Neural cell (in vitro differentiated cells): Measurements from ENCODE around the gene TSR3. TPM values are rescaled to one million over a fixed set of nuclear protein-coding genes. Genes with fewer than 3 reads are reported as not detected.

Source experiments
- H2AFZ ChIP-seq: fragments of 200-600, 300-800 bp; sonication (generic), shearing (Covaris generic); 2 replicates; pipeline ENCODE4 v1.6.0; 2014; ENCODE audit warnings: low read depth, mild to moderate bottlenecking, antibody characterized with exemption, low read length, moderate library complexity
- H3F3A ChIP-seq: fragments of 200-600 bp; shearing (Covaris generic); 2 replicates; pipeline ENCODE4 v1.6.1; 2016; ENCODE audit warnings: mild to moderate bottlenecking, moderate library complexity, mixed read lengths, antibody characterized with exemption, low read length; ENCODE audit not compliant: insufficient read depth, poor library complexity, severe bottlenecking
- H3K27ac ChIP-seq: fragments of 200-600, 300-800 bp; sonication (generic), shearing (Covaris generic); 2 replicates; pipeline ENCODE4 v1.5.1; 2014; ENCODE audit warnings: mild to moderate bottlenecking, low read length, moderate library complexity
- H3K27me3 ChIP-seq: fragments of 300-800, 200-600 bp; sonication (generic), shearing (Covaris generic); 2 replicates; pipeline ENCODE4 v1.6.0; 2014; ENCODE audit warnings: mild to moderate bottlenecking, low read depth, low read length, moderate library complexity; ENCODE audit not compliant: insufficient read depth
- H3K36me3 ChIP-seq: fragments of 300-800, 200-600 bp; sonication (generic), shearing (Covaris generic); 2 replicates; pipeline ENCODE4 v1.5.1; 2014; ENCODE audit warnings: mild to moderate bottlenecking, antibody characterized with exemption, low read length, moderate library complexity; ENCODE audit not compliant: insufficient read depth
- H3K4me2 ChIP-seq: fragments of 300-800, 200-600 bp; sonication (generic), shearing (Covaris generic); 2 replicates; pipeline ENCODE4 v1.6.0; 2014; ENCODE audit warnings: mild to moderate bottlenecking, low read length
- H3K4me3 ChIP-seq: fragments of 300-800, 200-600 bp; sonication (generic), shearing (Covaris generic); 2 replicates; pipeline ENCODE4 v1.5.1; 2014; ENCODE audit warnings: mild to moderate bottlenecking, low read length, moderate library complexity
- H3K79me2 ChIP-seq: fragments of 200-600 bp; shearing (Covaris generic); replicated peaks from 2 replicates; pipeline ENCODE4 v1.6.0; 2014; ENCODE audit warnings: mild to moderate bottlenecking, low read length, moderate library complexity; ENCODE audit not compliant: insufficient read depth
- H3K9ac ChIP-seq: fragments of 300-800, 200-600 bp; sonication (generic), shearing (Covaris generic); 2 replicates; pipeline ENCODE4 v1.6.1; 2016; ENCODE audit warnings: mild to moderate bottlenecking, low read length, mixed read lengths
- H3K9me2 ChIP-seq: fragments of 200-600 bp; shearing (Covaris generic); 2 replicates; pipeline ENCODE4 v1.6.1; 2016; ENCODE audit warnings: mild to moderate bottlenecking, low read length, mixed read lengths; ENCODE audit not compliant: insufficient read depth
- H3K9me3 ChIP-seq: fragments of 200-600, 300-800 bp; sonication (generic), shearing (Covaris generic); 2 replicates; pipeline ENCODE4 v1.6.1; 2016; ENCODE audit warnings: mild to moderate bottlenecking, mixed run types, low read length, moderate library complexity, mixed read lengths
- H4K20me1 ChIP-seq: fragments of 200-600 bp; shearing (Covaris generic); 2 replicates; pipeline ENCODE4 v1.6.1; 2016; ENCODE audit warnings: mild to moderate bottlenecking, mixed run types; ENCODE audit not compliant: insufficient read depth
- CTCF ChIP-seq: fragments of 450-650 bp; IDR thresholded peaks from 2 replicates; pipeline ENCODE4 v1.5.1; 2014; ENCODE audit warnings: antibody characterized with exemption, mild to moderate bottlenecking, moderate library complexity; ENCODE audit not compliant: poor library complexity, severe bottlenecking
- EP300 ChIP-seq: fragments of 450-650 bp; conservative IDR thresholded peaks from 2 replicates; pipeline ENCODE4 v1.6.1; 2014; ENCODE audit warnings: antibody characterized with exemption, mild to moderate bottlenecking, moderate library complexity; ENCODE audit not compliant: poor library complexity, severe bottlenecking
- EZH2 ChIP-seq: fragments of 200-600, 300-800 bp; shearing (Covaris generic), sonication (generic); IDR thresholded peaks from 2 replicates; pipeline ENCODE4 v1.6.1; 2014; ENCODE audit warnings: antibody characterized with exemption, low read length, borderline replicate concordance, mild to moderate bottlenecking; ENCODE audit not compliant: insufficient read depth, poor library complexity, severe bottlenecking
- MXI1 ChIP-seq: fragments of 450-650 bp; conservative IDR thresholded peaks from 2 replicates; pipeline ENCODE4 v1.6.1; 2014; ENCODE audit warnings: antibody characterized with exemption, mild to moderate bottlenecking; ENCODE audit not compliant: poor library complexity, severe bottlenecking
- POLR2AphosphoS5 ChIP-seq: IDR thresholded peaks from 2 replicates; pipeline ENCODE4 v1.6.1; 2012
- RAD21 ChIP-seq: fragments of 450-650 bp; conservative IDR thresholded peaks from 2 replicates; pipeline ENCODE4 v1.6.1; 2014; ENCODE audit warnings: antibody characterized with exemption, mild to moderate bottlenecking, moderate library complexity
- REST ChIP-seq: IDR thresholded peaks from 2 replicates; pipeline ENCODE4 v1.6.1; 2012; ENCODE audit warnings: borderline replicate concordance
- SMC3 ChIP-seq: fragments of 450-650 bp; conservative IDR thresholded peaks from 2 replicates; pipeline ENCODE4 v1.6.1; 2014; ENCODE audit warnings: antibody characterized with exemption, mild to moderate bottlenecking, moderate library complexity; ENCODE audit not compliant: poor library complexity
- TAF1 ChIP-seq: IDR thresholded peaks from 2 replicates; pipeline ENCODE4 v1.6.1; 2012; ENCODE audit warnings: low read depth
- polyA plus RNA-seq: library from polyadenylated mRNA; depleted of rRNA; stranded (reverse); fragments of >200 nt; gene quantifications from 2 replicates; pipeline ENCODE4 v1.2.3, GENCODE V29; 2014

The TSR3 gene
- polyA plus RNA-seq, 1 donor from 2014 or later: 102 TPM

GRCh38 chr16:1338855-1339675, 12.6 kb downstream of the TSR3 start:
- Histone ChIP-seq H4K20me1 (no peaks in the 10 kb centered on the region), H3K4me3 (no peak overlapping the region), H3K4me2 (no peak overlapping the region), H3K9me2 (no peaks in the 10 kb centered on the region), H2AFZ (no peak overlapping the region), H3K36me3 (no peaks in the 10 kb centered on the region), H3K9ac (peak overlapping the region; percentile 23), H3K27ac (no peak overlapping the region), H3K9me3 (no peaks in the 10 kb centered on the region), H3F3A (no peaks in the 10 kb centered on the region), H3K79me2 (peaks cover 17% of the 10 kb centered on the region), H3K27me3 (peaks cover 7% of the 10 kb centered on the region)
- no peak for TF ChIP-seq REST

GRCh38 chr16:1338119-1338730, 13.5 kb downstream of the TSR3 start:
- no peaks in the 10 kb centered on the region for H3K9me2 ChIP-seq
- peak overlapping the region; percentile 74 for H3K9ac ChIP-seq
- peaks cover 17% of the 10 kb centered on the region for H3K79me2 ChIP-seq
- peak overlapping the region; percentile 70 for H3K4me2 ChIP-seq
- H4K20me1 ChIP-seq: no peaks in the 10 kb centered on the region
- H3K4me3 ChIP-seq: peak overlapping the region; percentile 76
- H2AFZ ChIP-seq: no peak overlapping the region
- H3K9me3 ChIP-seq: no peaks in the 10 kb centered on the region
- TF ChIP-seq EZH2 (no peak), CTCF (peak; percentile 21)
- H3K36me3 ChIP-seq: no peaks in the 10 kb centered on the region
- H3K27me3 ChIP-seq: peaks cover 12% of the 10 kb centered on the region
- peak overlapping the region; percentile 91 for H3K27ac ChIP-seq
- H3F3A ChIP-seq: no peaks in the 10 kb centered on the region

GRCh38 chr16:1337486-1337885, 14.2 kb downstream of the TSR3 start:
- no peaks in the 10 kb centered on the region for H3F3A ChIP-seq
- H3K4me3 ChIP-seq: peak overlapping the region; percentile 76
- no peak for TF ChIP-seq CTCF
- peak; percentile 58 for TF ChIP-seq POLR2AphosphoS5
- no peak for TF ChIP-seq RAD21
- TF ChIP-seq SMC3: no peak
- TF ChIP-seq EP300: peak; percentile 46
- TF ChIP-seq TAF1: no peak
- TF ChIP-seq EZH2: no peak
- TF ChIP-seq REST: no peak
- TF ChIP-seq MXI1: peak; percentile 62
- H3K27me3 ChIP-seq: peaks cover 20% of the 10 kb centered on the region
- peak overlapping the region; percentile 74 for H3K9ac ChIP-seq
- no peak overlapping the region for H2AFZ ChIP-seq
- peaks cover 17% of the 10 kb centered on the region for H3K79me2 ChIP-seq
- no peaks in the 10 kb centered on the region for H3K9me3 ChIP-seq
- H4K20me1 ChIP-seq: no peaks in the 10 kb centered on the region
- H3K27ac ChIP-seq: peak overlapping the region; percentile 91
- no peaks in the 10 kb centered on the region for H3K36me3 ChIP-seq
- H3K9me2 ChIP-seq: no peaks in the 10 kb centered on the region
- H3K4me2 ChIP-seq: peak overlapping the region; percentile 70
